HepG2 (cell line): Measurements from ENCODE around the gene OR2H1. TPM values are rescaled to one million over a fixed set of nuclear protein-coding genes. Genes with fewer than 3 reads are reported as not detected.

ENCODE experiments used
- ATAC-seq: fragments of 200-7000 bp; cut with Tn5 transposase; 3 replicates; pipeline ENCODE4 v1.9.1; 2020; ENCODE audit warnings: mild to moderate bottlenecking, moderate library complexity
- BruUV-seq: library from RNA; stranded (reverse); fragments of 400-500 nt; replicated peaks from 2 replicates; lab custom pipeline; 2021; lab: Mats Ljungman, UMichigan
- CTCF ChIA-PET: fragments of 300-600 bp; formaldehyde crosslinking; extraction: SDS; loops from one replicate; lab custom pipeline; 2021; ENCODE audit warnings: low total read pairs, inconsistent platforms, low intra/inter-chr PET ratio; lab: Yijun Ruan, JAX
- POLR2A ChIA-PET: fragments of 350-600 bp; sonication (Branson Sonifier 250); formaldehyde crosslinking; loops from one replicate; lab custom pipeline; 2020; ENCODE audit warnings: antibody characterized with exemption, inconsistent platforms; lab: Yijun Ruan, JAX
- DNase-seq: peaks from one replicate; pipeline ENCODE4 v3.0.0-alpha.2; 2015; ENCODE audit warnings: low spot score
- FAIRE-seq: peaks from 3 replicates; lab custom pipeline; 2011; peaks lifted over from hg19 to GRCh38; lab: Jason Lieb, UNC
- H2AFZ ChIP-seq: one replicate; pipeline ENCODE4 v1.6.1; 2011; ENCODE audit warnings: low read length, inconsistent platforms
- H3K27ac ChIP-seq: fragments of 300-600 bp; 3 replicates; pipeline ENCODE4 v1.8.0; 2011; ENCODE audit warnings: mixed run types, mild to moderate bottlenecking, mixed read lengths, low read length, inconsistent platforms; ENCODE audit not compliant: insufficient read depth; ENCODE audit errors: extremely low read length
- H3K27me3 ChIP-seq, 2 experiments: fragments of 200-600 bp in 1 of 2; 2 replicates in 1 of 2; 3 replicates in 1 of 2; pipeline versions ENCODE4 v1.6.0 to v1.8.0; 2011; ENCODE audit warnings: low read length in 2 of 2, mild to moderate bottlenecking in 2 of 2, moderate library complexity in 2 of 2, inconsistent platforms in 1 of 2; ENCODE audit not compliant: insufficient read depth in 2 of 2, control insufficient read depth in 1 of 2
- H3K36me3 ChIP-seq, 2 experiments: fragments of 200-600 bp in 1 of 2; replicated peaks in 1 of 2; 2 replicates in 1 of 2; 3 replicates in 1 of 2; pipeline versions ENCODE4 v1.5.1 to v1.8.0; 2011; ENCODE audit warnings: low read length in 2 of 2, inconsistent platforms in 1 of 2; ENCODE audit not compliant: insufficient read depth in 2 of 2, control insufficient read depth in 1 of 2
- H3K4me1 ChIP-seq: 2 replicates; pipeline ENCODE4 v1.5.1; 2012; ENCODE audit warnings: low read length, inconsistent platforms; ENCODE audit not compliant: insufficient read depth
- H3K4me2 ChIP-seq: 2 replicates; pipeline ENCODE4 v1.6.0; 2011; ENCODE audit warnings: low read depth, low read length, inconsistent platforms
- H3K4me3 ChIP-seq, 3 experiments: fragments of 200-600 bp in 1 of 3; sonication (generic), shearing (Covaris generic) in 1 of 3; replicated peaks in 1 of 3; 2 replicates each; pipeline ENCODE4 v1.5.1; 2011 to 2016; ENCODE audit warnings: low read length in 3 of 3, inconsistent platforms in 2 of 3, low read depth in 2 of 3, mild to moderate bottlenecking in 2 of 3, control low read depth in 1 of 3, mixed read lengths in 1 of 3; ENCODE audit not compliant: insufficient read depth in 1 of 3
- H3K79me2 ChIP-seq: one replicate; pipeline ENCODE4 v1.6.1; 2011; ENCODE audit warnings: low read length, inconsistent platforms; ENCODE audit not compliant: insufficient read depth
- H3K9ac ChIP-seq: 2 replicates; pipeline ENCODE4 v1.6.0; 2011; ENCODE audit warnings: mild to moderate bottlenecking, low read depth, low read length, inconsistent platforms; ENCODE audit not compliant: insufficient read depth
- H3K9me3 ChIP-seq: 2 replicates; pipeline ENCODE4 v1.5.1; 2012; ENCODE audit warnings: mild to moderate bottlenecking, low read length
- H4K20me1 ChIP-seq: 2 replicates; pipeline ENCODE4 v1.6.0; 2011; ENCODE audit warnings: inconsistent platforms, mild to moderate bottlenecking, low read length, moderate library complexity; ENCODE audit not compliant: insufficient read depth
- NFYC ChIP-seq: IDR thresholded peaks from 2 replicates; pipeline ENCODE4 v1.6.1; 2016; ENCODE audit warnings: missing genetic modification reagents, missing compliant biosample characterization
- STAG1 ChIP-seq: sonication (generic); formaldehyde crosslinking; IDR thresholded peaks from 2 replicates; pipeline ENCODE4 v1.4.0; 2020; ENCODE audit warnings: missing genetic modification reagents
- ZFYVE20 ChIP-seq: sonication (generic); formaldehyde crosslinking; IDR thresholded peaks from 2 replicates; pipeline ENCODE4 v1.8.0; 2023; ENCODE audit warnings: low read depth, mild to moderate bottlenecking, moderate library complexity, missing genetic modification reagents, borderline replicate concordance
- ZNF180 ChIP-seq: sonication (generic); formaldehyde crosslinking; IDR thresholded peaks from 2 replicates; pipeline ENCODE4 v1.4.0; 2020; ENCODE audit warnings: low read depth, missing genetic modification reagents, borderline replicate concordance
- ZNF703 ChIP-seq: sonication (generic); formaldehyde crosslinking; IDR thresholded peaks from 2 replicates; pipeline ENCODE4 v1.5.1; 2020; ENCODE audit warnings: missing genetic modification reagents, mild to moderate bottlenecking, moderate library complexity, borderline replicate concordance
- ZNF776 ChIP-seq: sonication (generic); formaldehyde crosslinking; IDR thresholded peaks from 2 replicates; pipeline ENCODE4 v1.4.0; 2020; ENCODE audit warnings: mild to moderate bottlenecking, missing genetic modification reagents
- WGBS: methylation state at CpG from one replicate; pipeline ENCODE4 v1.1.6; 2017; ENCODE audit warnings: low lambda C conversion rate; 5-methylcytosine and 5-hydroxymethylcytosine counted together
- in situ Hi-C: cut with HindIII; loops from 2 replicates; pipeline ENCODE4 v1.10.0; 2017; ENCODE audit warnings: low pct_unique_long_range_greater_than_20kb; ENCODE audit not compliant: extremely low pct_ligation_motif_present
- intact Hi-C: fragments of 100-400 bp; cut with micrococcal nuclease; formaldehyde crosslinking; loops from one replicate; pipeline ENCODE4 v1.10.0; 2022; ENCODE audit not compliant: unreplicated experiment
- polyA plus RNA-seq, 8 experiments: library from polyadenylated mRNA; depleted of rRNA in 3 of 8; stranded (reverse) in 7 of 8; unstranded in 1 of 8; fragments of >200 nt; fragmentation: Illumina TruSeq in 4 of 8; extraction: Trizol in 4 of 8; gene quantifications; 2 replicates each; pipeline versions ENCODE4 v1.2.1 to v1.2.3, GENCODE V29; 2011 to 2016; ENCODE audit warnings: low read depth in 4 of 8, missing spikeins in 1 of 8, mixed read lengths in 1 of 8; ENCODE audit not compliant: insufficient read depth in 1 of 8
- total RNA-seq, 5 experiments: library from RNA; depleted of rRNA; stranded (reverse); fragments of >200 nt; fragmentation: Illumina TruSeq; extraction: Trizol; gene quantifications; 2 replicates each; pipeline ENCODE4 v1.2.3, GENCODE V29; 2016; ENCODE audit warnings: low read depth in 1 of 5
- TF ChIP-seq, protein P1 (sequence below): IDR thresholded peaks from 2 replicates; pipeline ENCODE4 v1.6.1; 2016; ENCODE audit warnings: low read depth, missing genetic modification reagents, missing compliant biosample characterization
- TF ChIP-seq, protein P2 (sequence below): sonication (generic); formaldehyde crosslinking; IDR thresholded peaks from 2 replicates; pipeline ENCODE4 v1.5.0; 2020; ENCODE audit warnings: mild to moderate bottlenecking, low read depth, missing genetic modification reagents, borderline replicate concordance
- TF ChIP-seq, protein P3 (sequence below): sonication (generic); formaldehyde crosslinking; conservative IDR thresholded peaks from 2 replicates; pipeline ENCODE4 v1.4.0; 2020; ENCODE audit warnings: missing genetic modification reagents
- TF ChIP-seq, protein P4 (sequence below): sonication (generic); formaldehyde crosslinking; IDR thresholded peaks from 2 replicates; pipeline ENCODE4 v1.4.0; 2020; ENCODE audit warnings: mild to moderate bottlenecking, missing genetic modification reagents

Gene OR2H1
- total and polyA plus RNA-seq, 2 of the 13 experiments (the other 11 are each of a cell fraction or from before 2014, with no cell fraction given) = 0.15 TPM; not detected in 1

DNA sequence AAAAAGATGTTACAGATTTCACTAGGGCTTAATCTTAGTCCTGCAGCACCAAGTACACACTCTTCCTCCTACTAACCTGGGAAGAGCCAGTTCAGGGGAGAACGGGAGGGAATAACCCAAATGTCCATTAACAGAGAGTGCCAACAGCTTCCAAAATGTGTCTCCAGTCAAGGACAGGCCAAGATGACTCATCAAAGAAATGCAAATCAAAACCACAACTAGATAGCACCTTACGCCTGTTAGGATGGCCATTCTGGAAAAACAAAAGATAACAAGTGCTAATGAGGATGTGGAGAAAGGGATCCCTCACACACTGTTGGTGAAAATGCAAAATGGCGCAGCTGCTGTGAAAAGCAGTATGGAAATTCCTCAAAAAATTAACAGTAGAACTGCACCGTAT lies 34.6 kb downstream of the OR2H1 start:
- Histone ChIP-seq H3K9me3 (no peaks in the 10 kb centered on the region), H3K36me3 (no peaks in the 10 kb centered on the region), H3K4me3 (no peak overlapping the region), H3K4me2 (no peak overlapping the region), H2AFZ (no peak overlapping the region), H3K27ac (no peak overlapping the region), H3K9ac (no peak overlapping the region), H4K20me1 (no peaks in the 10 kb centered on the region), H3K79me2 (no peaks in the 10 kb centered on the region), H3K4me1 (no peaks in the 10 kb centered on the region), H3K27me3 (no peaks in the 10 kb centered on the region)
- BruUV-seq = no TSS peak
- DNase-seq = no peak
- in situ Hi-C loops (no loop called here), intact Hi-C loops (no loop called here)
- 36% methylated on average over 4 of the region's 4 CpGs for WGBS
- FAIRE-seq = no peak
- ChIA-PET CTCF (no interaction called here), POLR2A (no interaction called here)
- ATAC-seq = no peak
- TF ChIP-seq NFYC (CRISPR knock-in tag) (no peak), ZFYVE20 (CRISPR knock-in tag) (no peak), ZNF776 (no peak), ZNF180 (no peak), ZNF703 (CRISPR knock-in tag) (no peak), STAG1 (no peak)
- TF ChIP-seq, protein P1, sequence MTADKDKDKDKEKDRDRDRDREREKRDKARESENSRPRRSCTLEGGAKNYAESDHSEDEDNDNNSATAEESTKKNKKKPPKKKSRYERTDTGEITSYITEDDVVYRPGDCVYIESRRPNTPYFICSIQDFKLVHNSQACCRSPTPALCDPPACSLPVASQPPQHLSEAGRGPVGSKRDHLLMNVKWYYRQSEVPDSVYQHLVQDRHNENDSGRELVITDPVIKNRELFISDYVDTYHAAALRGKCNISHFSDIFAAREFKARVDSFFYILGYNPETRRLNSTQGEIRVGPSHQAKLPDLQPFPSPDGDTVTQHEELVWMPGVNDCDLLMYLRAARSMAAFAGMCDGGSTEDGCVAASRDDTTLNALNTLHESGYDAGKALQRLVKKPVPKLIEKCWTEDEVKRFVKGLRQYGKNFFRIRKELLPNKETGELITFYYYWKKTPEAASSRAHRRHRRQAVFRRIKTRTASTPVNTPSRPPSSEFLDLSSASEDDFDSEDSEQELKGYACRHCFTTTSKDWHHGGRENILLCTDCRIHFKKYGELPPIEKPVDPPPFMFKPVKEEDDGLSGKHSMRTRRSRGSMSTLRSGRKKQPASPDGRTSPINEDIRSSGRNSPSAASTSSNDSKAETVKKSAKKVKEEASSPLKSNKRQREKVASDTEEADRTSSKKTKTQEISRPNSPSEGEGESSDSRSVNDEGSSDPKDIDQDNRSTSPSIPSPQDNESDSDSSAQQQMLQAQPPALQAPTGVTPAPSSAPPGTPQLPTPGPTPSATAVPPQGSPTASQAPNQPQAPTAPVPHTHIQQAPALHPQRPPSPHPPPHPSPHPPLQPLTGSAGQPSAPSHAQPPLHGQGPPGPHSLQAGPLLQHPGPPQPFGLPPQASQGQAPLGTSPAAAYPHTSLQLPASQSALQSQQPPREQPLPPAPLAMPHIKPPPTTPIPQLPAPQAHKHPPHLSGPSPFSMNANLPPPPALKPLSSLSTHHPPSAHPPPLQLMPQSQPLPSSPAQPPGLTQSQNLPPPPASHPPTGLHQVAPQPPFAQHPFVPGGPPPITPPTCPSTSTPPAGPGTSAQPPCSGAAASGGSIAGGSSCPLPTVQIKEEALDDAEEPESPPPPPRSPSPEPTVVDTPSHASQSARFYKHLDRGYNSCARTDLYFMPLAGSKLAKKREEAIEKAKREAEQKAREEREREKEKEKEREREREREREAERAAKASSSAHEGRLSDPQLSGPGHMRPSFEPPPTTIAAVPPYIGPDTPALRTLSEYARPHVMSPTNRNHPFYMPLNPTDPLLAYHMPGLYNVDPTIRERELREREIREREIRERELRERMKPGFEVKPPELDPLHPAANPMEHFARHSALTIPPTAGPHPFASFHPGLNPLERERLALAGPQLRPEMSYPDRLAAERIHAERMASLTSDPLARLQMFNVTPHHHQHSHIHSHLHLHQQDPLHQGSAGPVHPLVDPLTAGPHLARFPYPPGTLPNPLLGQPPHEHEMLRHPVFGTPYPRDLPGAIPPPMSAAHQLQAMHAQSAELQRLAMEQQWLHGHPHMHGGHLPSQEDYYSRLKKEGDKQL (CRISPR knock-in tag) = no peak
- TF ChIP-seq, protein P2, sequence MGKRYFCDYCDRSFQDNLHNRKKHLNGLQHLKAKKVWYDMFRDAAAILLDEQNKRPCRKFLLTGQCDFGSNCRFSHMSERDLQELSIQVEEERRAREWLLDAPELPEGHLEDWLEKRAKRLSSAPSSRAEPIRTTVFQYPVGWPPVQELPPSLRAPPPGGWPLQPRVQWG (CRISPR knock-in tag) = no peak
- TF ChIP-seq, protein P3, sequence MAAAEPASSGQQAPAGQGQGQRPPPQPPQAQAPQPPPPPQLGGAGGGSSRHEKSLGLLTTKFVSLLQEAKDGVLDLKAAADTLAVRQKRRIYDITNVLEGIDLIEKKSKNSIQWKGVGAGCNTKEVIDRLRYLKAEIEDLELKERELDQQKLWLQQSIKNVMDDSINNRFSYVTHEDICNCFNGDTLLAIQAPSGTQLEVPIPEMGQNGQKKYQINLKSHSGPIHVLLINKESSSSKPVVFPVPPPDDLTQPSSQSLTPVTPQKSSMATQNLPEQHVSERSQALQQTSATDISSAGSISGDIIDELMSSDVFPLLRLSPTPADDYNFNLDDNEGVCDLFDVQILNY (CRISPR knock-in tag) = no peak
- TF ChIP-seq, protein P4, sequence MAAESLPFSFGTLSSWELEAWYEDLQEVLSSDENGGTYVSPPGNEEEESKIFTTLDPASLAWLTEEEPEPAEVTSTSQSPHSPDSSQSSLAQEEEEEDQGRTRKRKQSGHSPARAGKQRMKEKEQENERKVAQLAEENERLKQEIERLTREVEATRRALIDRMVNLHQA (CRISPR knock-in tag) = no peak
